Gastroesophageal sphincter (tissue), 3 donors: ENCODE data around the gene HEPACAM.

Experiments used
- CTCF ChIP-seq, 4 experiments: fragments of 200-600 bp in 2 of 4; fragments of 450-650 bp in 2 of 4; sonication (generic) in 1 of 4; IDR thresholded peaks; one replicate each; pipeline ENCODE4 v1.5.1; 2017 to 2019; ENCODE audit warnings: antibody characterized with exemption in 4 of 4, mild to moderate bottlenecking in 2 of 4, moderate library complexity in 2 of 4
- EP300 ChIP-seq: sonication (generic); formaldehyde crosslinking; IDR thresholded peaks from one replicate; pipeline ENCODE4 v1.6.1; 2017; ENCODE audit warnings: antibody characterized with exemption, mild to moderate bottlenecking
- POLR2A ChIP-seq, 2 donors: fragments of 450-650 bp; IDR thresholded peaks; one replicate each; pipeline ENCODE4 v1.6.1; 2017; ENCODE audit warnings: antibody characterized with exemption in 2 of 2, mild to moderate bottlenecking in 2 of 2, moderate library complexity in 1 of 2
- POLR2AphosphoS5 ChIP-seq: sonication (generic); formaldehyde crosslinking; IDR thresholded peaks from one replicate; pipeline ENCODE4 v1.6.1; 2017; ENCODE audit warnings: antibody characterized with exemption

- no peak for TF ChIP-seq POLR2A (IDR thresholded peaks at IDR 0.05)
- no peak for TF ChIP-seq CTCF (IDR thresholded peaks at IDR 0.05)
- no peak for TF ChIP-seq POLR2AphosphoS5
- TF ChIP-seq EP300: no peak
Observed at GRCh38 chr11:124937336-124937935, 1.6 kb upstream of the HEPACAM start.
